GM19023 (cell line): ENCODE data around the gene PLPP3.

Experiments used
- ATAC-seq: cut with Tn5 transposase; IDR thresholded peaks from one replicate; pipeline ENCODE4 v1.9.1; 2021; ENCODE audit warnings: mild to moderate bottlenecking, moderate library complexity; ENCODE audit not compliant: unreplicated experiment

The PLPP3 gene

GRCh38 chr1:56576880-56577405, 2.4 kb downstream of the PLPP3 start:
- ATAC-seq = no peak

GRCh38 chr1:56575865-56576264, 3.5 kb downstream of the PLPP3 start:
- no peak for ATAC-seq

- no peak for ATAC-seq
These were observed 4.6 kb downstream of the PLPP3 start for GRCh38 chr1:56574794-56575193.

GRCh38 chr1:56573311-56573710, 6.1 kb downstream of the PLPP3 start:
- ATAC-seq = no peak

- ATAC-seq = no peak
These were observed 6.9 kb downstream of the PLPP3 start for GRCh38 chr1:56572334-56573050.

GRCh38 chr1:56571448-56571847, 7.9 kb downstream of the PLPP3 start:
- ATAC-seq = no peak

- ATAC-seq = no peak
These were observed 8.4 kb downstream of the PLPP3 start for GRCh38 chr1:56570924-56571372.

- ATAC-seq = no peak
These were observed 9.7 kb downstream of the PLPP3 start for GRCh38 chr1:56569661-56570060.

GRCh38 chr1:56566994-56567393, 12.4 kb downstream of the PLPP3 start:
- no peak for ATAC-seq

- ATAC-seq = no peak
These were observed 13.2 kb downstream of the PLPP3 start for GRCh38 chr1:56566061-56566744.

GRCh38 chr1:56564615-56565014, 14.7 kb downstream of the PLPP3 start:
- ATAC-seq = no peak

- ATAC-seq = no peak
These were observed 15.8 kb downstream of the PLPP3 start for GRCh38 chr1:56563568-56563967.

GRCh38 chr1:56562891-56563452, 16.4 kb downstream of the PLPP3 start:
- ATAC-seq = no peak

- ATAC-seq = no peak
These were observed 17.9 kb downstream of the PLPP3 start for GRCh38 chr1:56561227-56562019.

GRCh38 chr1:56557746-56558145, 21.6 kb downstream of the PLPP3 start:
- ATAC-seq = no peak

GRCh38 chr1:56555448-56555847, 23.9 kb downstream of the PLPP3 start:
- ATAC-seq = no peak

GRCh38 chr1:56553046-56553445, 26.3 kb downstream of the PLPP3 start:
- ATAC-seq = no peak

GRCh38 chr1:56552349-56552748, 27.0 kb downstream of the PLPP3 start:
- no peak for ATAC-seq

GRCh38 chr1:56551691-56552090, 27.7 kb downstream of the PLPP3 start:
- no peak for ATAC-seq

- no peak for ATAC-seq
These were observed 28.5 kb downstream of the PLPP3 start for GRCh38 chr1:56550859-56551188.

- no peak for ATAC-seq
These were observed 29.1 kb downstream of the PLPP3 start for GRCh38 chr1:56550138-56550858.
